NCI-H187 treated with DMSO at 0.1 percent for 48 hours (cell line): ENCODE data around the gene WDR54.
A peak's percentile ranks its signal among the peaks of the same experiment; 100 is the strongest.

Experiments
- DNase-seq: peaks from one replicate; lab custom pipeline; 2025; lab: John Stamatoyannopoulos, UW

The WDR54 gene, protein sequence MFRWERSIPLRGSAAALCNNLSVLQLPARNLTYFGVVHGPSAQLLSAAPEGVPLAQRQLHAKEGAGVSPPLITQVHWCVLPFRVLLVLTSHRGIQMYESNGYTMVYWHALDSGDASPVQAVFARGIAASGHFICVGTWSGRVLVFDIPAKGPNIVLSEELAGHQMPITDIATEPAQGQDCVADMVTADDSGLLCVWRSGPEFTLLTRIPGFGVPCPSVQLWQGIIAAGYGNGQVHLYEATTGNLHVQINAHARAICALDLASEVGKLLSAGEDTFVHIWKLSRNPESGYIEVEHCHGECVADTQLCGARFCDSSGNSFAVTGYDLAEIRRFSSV

GRCh38 chr2:74421221-74421870, at the start of gene WDR54, which contains the start of gene C2orf81:
Gene WDR54, plus strand, starts transcription at chr2:74421730. Its CDS starts 424 bp downstream, at chr2:74422154.
Gene C2orf81, minus strand, starts transcription at chr2:74421619. Its CDS starts 59 bp downstream, at chr2:74421560.
- DNase-seq = peak; percentile 50

DNA sequence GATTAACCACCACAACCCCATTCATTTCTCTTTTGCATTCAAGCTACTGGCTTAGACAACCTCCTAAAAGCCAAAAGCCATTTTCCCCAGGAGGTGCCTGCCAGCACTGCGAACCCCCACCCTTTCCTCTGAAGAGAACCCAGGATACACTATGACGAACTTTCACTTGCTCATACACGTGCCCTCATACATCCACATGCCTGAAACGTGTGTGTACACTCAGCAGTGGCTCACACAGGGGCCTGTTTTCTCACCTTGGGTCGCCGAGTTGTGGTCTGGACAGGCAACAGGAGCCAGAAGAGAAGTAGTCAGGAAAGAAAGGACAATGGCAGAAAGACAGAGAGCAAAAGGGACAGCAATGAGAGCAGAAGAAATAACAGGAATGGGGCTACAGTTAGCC, 48.9 kb upstream of the WDR54 start:
- no peak for DNase-seq

- peak; percentile 76 for DNase-seq
Observed at GRCh38 chr2:74373221-74373676, 48.3 kb upstream of the WDR54 start.

DNA sequence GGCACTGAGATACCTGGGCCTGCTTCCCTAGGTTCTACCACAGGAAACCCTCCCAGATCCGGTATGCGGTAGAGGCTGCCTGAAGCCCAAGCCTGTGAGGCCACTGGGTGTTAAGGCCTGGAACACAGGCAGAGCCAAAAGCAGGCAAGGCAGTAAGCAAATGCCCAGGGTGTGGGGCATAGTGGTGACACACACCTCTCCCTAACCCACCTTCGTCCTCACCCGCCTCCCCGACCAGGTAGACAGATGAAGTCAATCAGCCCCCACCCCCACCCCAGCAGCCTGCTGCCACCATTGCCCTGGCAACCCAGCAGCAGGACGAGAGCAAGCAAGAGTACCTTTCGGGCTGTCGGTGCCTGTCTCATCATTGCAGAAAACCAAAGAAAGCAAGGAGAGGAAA, 47.5 kb upstream of the WDR54 start:
- no peak for DNase-seq

- DNase-seq = peak; percentile 40
Observed at GRCh38 chr2:74374509-74375205, 46.9 kb upstream of the WDR54 start.

- DNase-seq = no peak
Observed at GRCh38 chr2:74375838-74376237, 45.7 kb upstream of the WDR54 start.

DNA sequence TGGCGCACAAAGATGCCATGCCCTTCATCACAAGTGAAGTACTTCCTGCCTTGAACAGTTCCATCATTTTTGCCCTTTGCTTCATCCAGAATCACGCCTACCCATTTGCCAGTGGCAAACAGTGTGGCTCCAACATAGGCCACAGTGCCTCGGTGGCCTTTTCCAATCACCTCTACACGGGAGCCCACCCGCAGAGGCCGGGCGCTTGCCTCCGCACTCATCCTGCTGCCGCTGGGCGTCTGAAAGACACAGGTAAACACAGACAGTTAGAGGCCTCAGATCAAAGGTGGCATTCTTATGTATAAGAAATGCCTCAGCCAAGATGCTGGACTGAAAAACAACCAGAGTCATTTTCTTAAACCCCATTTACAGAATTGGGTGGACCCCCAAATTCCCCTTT, 43.5 kb upstream of the WDR54 start:
- no peak for DNase-seq

- no peak for DNase-seq
Observed at GRCh38 chr2:74379851-74380789, 41.4 kb upstream of the WDR54 start, which contains the start of gene DCTN1. Gene DCTN1, minus strand, starts transcription at chr2:74380311. Its CDS starts 274 bp downstream, at chr2:74380037.

DNA sequence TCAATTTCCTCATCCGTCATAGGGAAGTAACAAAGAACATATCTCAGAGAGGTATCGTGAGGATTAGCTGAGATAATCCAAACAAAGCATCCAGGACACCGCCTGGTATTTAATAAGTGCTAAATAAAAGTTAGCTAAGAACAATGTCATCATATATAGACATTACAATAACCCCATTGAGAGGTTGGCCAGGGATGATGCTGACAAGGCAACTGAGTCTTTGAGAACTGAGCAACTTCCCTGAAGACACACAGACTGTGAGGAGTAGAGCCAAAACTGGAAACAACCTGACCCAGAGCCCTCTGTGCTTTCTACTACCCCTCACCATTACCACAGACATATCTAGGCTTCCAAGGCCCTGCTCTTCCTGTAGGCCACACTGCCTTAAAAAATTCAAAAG, 39.8 kb upstream of the WDR54 start:
- DNase-seq = no peak

- DNase-seq = no peak
Observed at GRCh38 chr2:74383254-74383653, 38.3 kb upstream of the WDR54 start.

DNA sequence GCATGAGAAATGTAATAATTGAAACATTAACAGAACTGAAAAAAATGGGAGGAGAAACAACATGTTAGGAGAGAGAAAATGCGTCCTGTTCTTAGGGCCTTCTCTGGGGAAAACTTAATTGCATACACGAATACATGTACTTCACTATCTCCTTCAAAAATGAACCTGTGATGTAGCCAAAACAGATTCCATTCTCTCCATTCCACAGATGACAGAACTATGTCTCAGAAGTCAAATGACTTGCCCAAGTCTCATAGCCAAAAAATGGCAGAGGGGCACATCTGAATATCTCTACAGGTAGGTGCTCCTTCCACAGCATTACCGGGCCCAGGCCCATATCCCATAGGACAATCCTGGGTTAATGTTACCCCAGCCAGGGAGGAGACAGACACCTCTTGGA, 37.5 kb upstream of the WDR54 start:
- no peak for DNase-seq

- DNase-seq = no peak
Observed at GRCh38 chr2:74385396-74385795, 36.1 kb upstream of the WDR54 start.

GRCh38 chr2:74387346-74387745, 34.2 kb upstream of the WDR54 start:
- DNase-seq = no peak

GRCh38 chr2:74390606-74391005, 30.9 kb upstream of the WDR54 start:
- DNase-seq = no peak

- no peak for DNase-seq
Observed at GRCh38 chr2:74391209-74391579, 30.3 kb upstream of the WDR54 start.

GRCh38 chr2:74391580-74392448, 29.7 kb upstream of the WDR54 start:
- DNase-seq = peak; percentile 44

DNA sequence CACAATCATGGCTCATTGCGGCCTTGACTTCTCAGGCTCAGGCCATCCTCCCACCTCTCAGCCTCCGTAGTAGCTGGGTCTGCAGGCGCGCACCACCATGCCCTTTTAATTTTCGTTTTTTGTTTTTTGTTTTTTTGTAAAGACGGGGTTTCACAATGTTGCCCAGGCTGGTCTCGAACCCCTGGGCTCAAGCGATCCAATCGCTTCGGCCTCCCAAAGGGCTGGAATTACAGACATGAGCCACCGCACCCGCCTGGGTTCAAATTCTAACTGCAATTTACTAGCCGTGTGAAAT, 29.1 kb upstream of the WDR54 start:
- no peak for DNase-seq

GRCh38 chr2:74393525-74393924, 28.0 kb upstream of the WDR54 start:
- no peak for DNase-seq

GRCh38 chr2:74396149-74396548, 25.4 kb upstream of the WDR54 start:
- DNase-seq = no peak

DNA sequence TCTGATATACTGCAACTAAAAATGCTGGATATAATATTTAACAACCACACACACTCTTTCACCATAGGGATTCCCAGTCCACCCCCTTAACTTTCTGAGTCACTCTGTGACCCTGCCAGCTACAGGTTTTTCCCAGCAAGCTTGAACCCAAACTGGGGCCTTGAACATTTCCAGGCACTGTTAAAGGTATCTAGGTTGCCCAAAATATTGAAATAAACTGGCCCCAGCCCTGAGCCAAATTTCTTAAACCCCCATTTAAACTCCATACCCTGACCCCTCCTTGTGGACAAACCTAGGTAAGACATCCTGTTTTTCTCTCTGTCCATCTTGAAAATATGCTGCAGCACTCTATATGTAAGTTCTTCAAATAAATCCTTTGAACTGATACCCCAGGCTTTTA, 21.7 kb upstream of the WDR54 start:
- DNase-seq = no peak

GRCh38 chr2:74401891-74402290, 19.6 kb upstream of the WDR54 start:
- DNase-seq = no peak
